ENCODE results near the gene FEM1A. TPM values are rescaled to one million over a fixed set of nuclear protein-coding genes. Genes with fewer than 3 reads are reported as not detected.
A peak's percentile ranks its signal among the peaks of the same experiment; 100 is the strongest.

Gene FEM1A
- polyA plus RNA-seq, 1 of the 3 experiments (the other 2 are of a cell fraction): 4.8 TPM

DNA sequence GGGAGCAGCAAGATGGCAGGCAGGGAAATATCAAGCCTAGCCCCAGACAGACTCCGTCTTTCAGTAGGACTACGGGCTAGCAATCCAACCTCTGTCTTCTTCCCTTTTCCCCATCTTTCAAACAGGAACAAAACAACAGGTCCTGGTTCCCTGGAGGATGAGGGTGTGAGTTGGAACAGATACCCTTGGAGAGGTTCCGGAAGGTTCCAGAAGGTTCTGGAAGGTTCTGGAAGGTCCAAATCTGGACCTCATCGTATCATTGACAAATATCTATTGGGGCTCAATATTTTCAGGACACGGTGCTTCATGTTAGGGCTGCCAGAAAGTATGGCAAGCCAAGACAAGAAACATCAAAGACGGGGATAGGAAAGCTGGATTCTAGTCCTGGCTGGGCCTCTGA is 28.5 kb upstream of the FEM1A start:
- Histone ChIP-seq H3K4me1 (ENCODE audit: control insufficient read depth in 1 of 2, insufficient read depth in 2 of 2, low read depth in 1 of 2, low read length in 1 of 2) (peaks cover 0 to 10% of the 10 kb centered on the region in 2 experiments; a peak in 1 of 4 replicates), H3K9me3 (no peaks in the 10 kb centered on the region), H4K20me1 (ENCODE audit: insufficient read depth) (no peaks in the 10 kb centered on the region), H3K27me3 (ENCODE audit: insufficient read depth) (no peaks in the 10 kb centered on the region; the same call in 1 of the 2 replicates), H3K27ac (ENCODE audit: low read depth in 2 of 2, low read length in 1 of 2) (no peak overlapping the region), H3K4me2 (no peak overlapping the region), H3K4me3 (ENCODE audit: low read depth in 2 of 2, low read length in 1 of 2) (no peak overlapping the region), H3K9ac (no peak overlapping the region), H2AFZ (ENCODE audit: low read depth) (no peak overlapping the region), H3K9me2 (no peaks in the 10 kb centered on the region), H3F3A (replicated peaks; ENCODE audit: insufficient read depth) (no peaks in the 10 kb centered on the region), H3K36me3 (replicated peaks in 1 of 2; ENCODE audit: control insufficient read depth in 1 of 2, insufficient read depth in 2 of 2, low read length in 1 of 2) (no peaks in the 10 kb centered on the region), H3K79me2 (ENCODE audit: insufficient read depth) (no peaks in the 10 kb centered on the region)
- no peak for DNase-seq
- POLR2A ChIA-PET: no interaction called here
- CTCF ChIA-PET: interaction anchor here (1.1 to 2.3 kb wide), 2 partner anchors 28 to 30 kb away, joined by 6 to 14 read pairs; partner anchors contain the start of gene FEM1A
- WGBS (ENCODE audit: low lambda C conversion rate): 62% methylated on average over 6 of the region's 6 CpGs
- no peak for TF ChIP-seq FOSL2 (IDR thresholded peaks at IDR 0.05; ENCODE audit: borderline replicate concordance, low read depth)
- TF ChIP-seq TAF1 (IDR thresholded peaks at IDR 0.05; ENCODE audit: borderline replicate concordance, low read depth, low read length): no peak
- peak in 1 of 2 experiments; percentile 55; a peak in 1 of 4 replicates for TF ChIP-seq EP300 (IDR thresholded peaks at IDR 0.05; ENCODE audit: borderline replicate concordance in 1 of 2, low read depth in 1 of 2, low read length in 1 of 2)

DNA sequence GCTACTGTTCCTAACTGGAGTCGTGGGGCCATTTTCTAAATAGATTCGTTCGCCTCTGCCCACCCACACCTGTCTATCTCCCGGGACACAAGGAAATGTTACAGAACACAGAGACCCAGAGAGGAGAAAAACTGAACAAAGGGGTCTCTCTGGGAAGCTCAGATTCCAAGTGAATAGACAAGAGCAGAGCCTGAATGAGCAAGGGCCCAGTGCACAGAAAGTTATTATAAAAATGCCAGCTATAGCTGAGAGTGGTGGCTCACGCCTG is 27.2 kb upstream of the FEM1A start:
- Histone ChIP-seq H3K27me3 (ENCODE audit: insufficient read depth) (no peaks in the 10 kb centered on the region; the same call in 1 of the 2 replicates), H4K20me1 (ENCODE audit: insufficient read depth) (peaks cover 4% of the 10 kb centered on the region; the same call in 1 of the 2 replicates), H3K9ac (no peak overlapping the region), H3K4me1 (ENCODE audit: control insufficient read depth in 1 of 2, insufficient read depth in 2 of 2, low read depth in 1 of 2, low read length in 1 of 2) (peaks cover 0 to 10% of the 10 kb centered on the region in 2 experiments; a peak in 1 of 4 replicates), H3F3A (replicated peaks; ENCODE audit: insufficient read depth) (peaks cover 10% of the 10 kb centered on the region), H3K4me3 (ENCODE audit: low read depth in 2 of 2, low read length in 1 of 2) (no peak overlapping the region), H3K36me3 (replicated peaks in 1 of 2; ENCODE audit: control insufficient read depth in 1 of 2, insufficient read depth in 2 of 2, low read length in 1 of 2) (no peaks in the 10 kb centered on the region), H2AFZ (ENCODE audit: low read depth) (no peak overlapping the region), H3K27ac (ENCODE audit: low read depth in 2 of 2, low read length in 1 of 2) (no peak overlapping the region), H3K79me2 (ENCODE audit: insufficient read depth) (no peaks in the 10 kb centered on the region), H3K9me2 (no peaks in the 10 kb centered on the region), H3K9me3 (no peaks in the 10 kb centered on the region), H3K4me2 (no peak overlapping the region)
- ChIA-PET POLR2A (no interaction called here), CTCF (interaction anchor here (0.6 to 1.2 kb wide), 2 partner anchors 27 to 293 kb away, joined by 3 to 5 read pairs; partner anchors contain the start of gene FEM1A)
- TF ChIP-seq SIN3A (IDR thresholded peaks at IDR 0.05; ENCODE audit: borderline replicate concordance, low read depth, low read length): no peak
- no peak for TF ChIP-seq TAF1 (IDR thresholded peaks at IDR 0.05; ENCODE audit: borderline replicate concordance, low read depth, low read length)
- no peak for TF ChIP-seq GATA2 (CRISPR knock-in tag; IDR thresholded peaks at IDR 0.05)
- no peak for TF ChIP-seq USF2 (IDR thresholded peaks at IDR 0.05; ENCODE audit: borderline replicate concordance, low read depth, low read length)
- TF ChIP-seq POLR2AphosphoS5 (IDR thresholded peaks at IDR 0.05; ENCODE audit: low read depth, low read length): no peak
- TF ChIP-seq, protein P1, sequence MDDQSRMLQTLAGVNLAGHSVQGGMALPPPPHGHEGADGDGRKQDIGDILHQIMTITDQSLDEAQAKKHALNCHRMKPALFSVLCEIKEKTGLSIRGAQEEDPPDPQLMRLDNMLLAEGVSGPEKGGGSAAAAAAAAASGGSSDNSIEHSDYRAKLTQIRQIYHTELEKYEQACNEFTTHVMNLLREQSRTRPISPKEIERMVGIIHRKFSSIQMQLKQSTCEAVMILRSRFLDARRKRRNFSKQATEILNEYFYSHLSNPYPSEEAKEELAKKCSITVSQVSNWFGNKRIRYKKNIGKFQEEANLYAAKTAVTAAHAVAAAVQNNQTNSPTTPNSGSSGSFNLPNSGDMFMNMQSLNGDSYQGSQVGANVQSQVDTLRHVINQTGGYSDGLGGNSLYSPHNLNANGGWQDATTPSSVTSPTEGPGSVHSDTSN (IDR thresholded peaks at IDR 0.05): no peak
- no peak for TF ChIP-seq REST (IDR thresholded peaks at IDR 0.05; ENCODE audit: low read depth, low read length)
- no peak for TF ChIP-seq RXRA (IDR thresholded peaks at IDR 0.05; ENCODE audit: borderline replicate concordance, low read depth)
- TF ChIP-seq EP300 (IDR thresholded peaks at IDR 0.05; ENCODE audit: borderline replicate concordance in 1 of 2, low read depth in 1 of 2, low read length in 1 of 2): no peak
- TF ChIP-seq USF1 (IDR thresholded peaks at IDR 0.05; ENCODE audit: borderline replicate concordance, low read depth): no peak
- TF ChIP-seq SMC3 (IDR thresholded peaks at IDR 0.05; ENCODE audit: low read depth, low read length): no peak
- no peak for TF ChIP-seq GABPA (IDR thresholded peaks at IDR 0.05; ENCODE audit: low read depth)
- TF ChIP-seq FOXJ3 (CRISPR knock-in tag; IDR thresholded peaks at IDR 0.05): no peak
- no peak for TF ChIP-seq CHD2 (IDR thresholded peaks at IDR 0.05; ENCODE audit: low read length, partially characterized antibody)
- no peak for DNase-seq
- WGBS (ENCODE audit: low lambda C conversion rate): 58% methylated on average over 5 of the region's 5 CpGs

Measured in SK-N-SH (cell line).